Measurements from ENCODE around the gene IL19.

IL19 gene

GRCh38 chr1:206782448-206782847 is 11.9 kb downstream of the IL19 start:
- H3K9me2 ChIP-seq (ENCODE audit: low read depth, low read length) = no peaks in the 10 kb centered on the region
- no peak overlapping the region for H3K9ac ChIP-seq (ENCODE audit: low read length)
- no peaks in the 10 kb centered on the region for H3K79me2 ChIP-seq (ENCODE audit: insufficient read depth, low read length)
- H3K4me3 ChIP-seq (ENCODE audit: low read depth, low read length, poor library complexity, severe bottlenecking) = no peak overlapping the region
- H3K9me3 ChIP-seq (ENCODE audit: low read length) = no peaks in the 10 kb centered on the region
- no peaks in the 10 kb centered on the region for H4K20me1 ChIP-seq (ENCODE audit: insufficient read depth, low read length)
- H3K4me2 ChIP-seq (ENCODE audit: low read length) = peak overlapping the region; percentile 39
- H2AFZ ChIP-seq (ENCODE audit: low read length) = no peak overlapping the region
- H3K27ac ChIP-seq (ENCODE audit: low read depth, low read length, poor library complexity, severe bottlenecking) = peak overlapping the region; percentile 59
- TF ChIP-seq EZH2 (IDR thresholded peaks at IDR 0.05; ENCODE audit: borderline replicate concordance, low read length) (no peak), CTCF (IDR thresholded peaks at IDR 0.05; ENCODE audit: low read length) (no peak)
- no peaks in the 10 kb centered on the region for H3F3A ChIP-seq (ENCODE audit: insufficient read depth, low read length)
- no peaks in the 10 kb centered on the region; the same call in 1 of the 2 replicates for H3K36me3 ChIP-seq (ENCODE audit: insufficient read depth, low read length)
- peaks cover 36% of the 10 kb centered on the region for H3K4me1 ChIP-seq (ENCODE audit: insufficient read depth, low read length, severe bottlenecking)
- no peaks in the 10 kb centered on the region; the same call in 1 of the 2 replicates for H3K27me3 ChIP-seq (ENCODE audit: insufficient read depth, low read length)

DNA sequence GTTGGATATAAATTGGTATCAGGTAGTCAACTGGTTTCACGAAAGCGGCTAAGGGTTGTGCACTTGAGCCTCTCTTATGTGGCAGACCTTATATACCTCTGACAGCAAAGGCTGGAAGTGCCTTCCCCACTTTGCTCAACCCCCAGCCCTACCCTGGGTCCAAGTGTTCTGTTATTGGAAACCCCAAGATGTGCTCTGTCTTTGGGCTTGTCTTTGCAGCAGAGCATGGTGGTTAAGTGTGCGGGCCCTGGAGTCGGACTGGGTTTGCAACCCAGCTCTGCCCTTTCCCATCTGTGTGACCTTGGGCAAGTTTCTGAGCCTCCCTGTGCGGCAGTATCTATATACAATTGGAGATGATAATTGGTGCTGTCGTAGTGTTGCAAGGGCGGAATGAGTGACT is 12.9 kb downstream of the IL19 start:
- H3K9ac ChIP-seq (ENCODE audit: low read length) = no peak overlapping the region
- H3K4me1 ChIP-seq (ENCODE audit: insufficient read depth, low read length, severe bottlenecking) = peaks cover 28% of the 10 kb centered on the region
- H4K20me1 ChIP-seq (ENCODE audit: insufficient read depth, low read length) = no peaks in the 10 kb centered on the region
- H2AFZ ChIP-seq (ENCODE audit: low read length) = no peak overlapping the region
- no peaks in the 10 kb centered on the region for H3F3A ChIP-seq (ENCODE audit: insufficient read depth, low read length)
- TF ChIP-seq CTCF (IDR thresholded peaks at IDR 0.05; ENCODE audit: low read length) = no peak
- TF ChIP-seq EZH2 (IDR thresholded peaks at IDR 0.05; ENCODE audit: borderline replicate concordance, low read length) = no peak
- H3K27ac ChIP-seq (ENCODE audit: low read depth, low read length, poor library complexity, severe bottlenecking) = no peak overlapping the region
- H3K4me3 ChIP-seq (ENCODE audit: low read depth, low read length, poor library complexity, severe bottlenecking) = no peak overlapping the region
- no peak overlapping the region for H3K4me2 ChIP-seq (ENCODE audit: low read length)
- H3K9me3 ChIP-seq (ENCODE audit: low read length) = no peaks in the 10 kb centered on the region
- no peaks in the 10 kb centered on the region for H3K9me2 ChIP-seq (ENCODE audit: low read depth, low read length)
- no peaks in the 10 kb centered on the region for H3K27me3 ChIP-seq (ENCODE audit: insufficient read depth, low read length)
- no peaks in the 10 kb centered on the region for H3K36me3 ChIP-seq (ENCODE audit: insufficient read depth, low read length)
- no peaks in the 10 kb centered on the region for H3K79me2 ChIP-seq (ENCODE audit: insufficient read depth, low read length)

GRCh38 chr1:206784471-206784903 is 13.9 kb downstream of the IL19 start:
- Histone ChIP-seq H3K4me3 (ENCODE audit: low read depth, low read length, poor library complexity, severe bottlenecking) (no peak overlapping the region), H2AFZ (ENCODE audit: low read length) (no peak overlapping the region), H3F3A (ENCODE audit: insufficient read depth, low read length) (no peaks in the 10 kb centered on the region), H3K9ac (ENCODE audit: low read length) (no peak overlapping the region), H3K27me3 (ENCODE audit: insufficient read depth, low read length) (no peaks in the 10 kb centered on the region), H3K9me3 (ENCODE audit: low read length) (no peaks in the 10 kb centered on the region), H3K4me1 (ENCODE audit: insufficient read depth, low read length, severe bottlenecking) (peaks cover 25% of the 10 kb centered on the region), H3K36me3 (ENCODE audit: insufficient read depth, low read length) (no peaks in the 10 kb centered on the region), H4K20me1 (ENCODE audit: insufficient read depth, low read length) (no peaks in the 10 kb centered on the region), H3K4me2 (ENCODE audit: low read length) (no peak overlapping the region), H3K79me2 (ENCODE audit: insufficient read depth, low read length) (no peaks in the 10 kb centered on the region), H3K27ac (ENCODE audit: low read depth, low read length, poor library complexity, severe bottlenecking) (no peak overlapping the region), H3K9me2 (ENCODE audit: low read depth, low read length) (no peaks in the 10 kb centered on the region)
- TF ChIP-seq EZH2 (IDR thresholded peaks at IDR 0.05; ENCODE audit: borderline replicate concordance, low read length) (no peak), CTCF (IDR thresholded peaks at IDR 0.05; ENCODE audit: low read length) (no peak)
